Progenitor cell of endocrine pancreas (in vitro differentiated cells): Measurements from ENCODE around the gene CRIP2. TPM values are rescaled to one million over a fixed set of nuclear protein-coding genes. Genes with fewer than 3 reads are reported as not detected.

Experiments
- DNase-seq: peaks from one replicate; pipeline ENCODE4 v3.0.0; 2021; ENCODE audit warnings: low spot score; ENCODE audit not compliant: unreplicated experiment
- H3K27ac Mint-ChIP-seq: 2 replicates; pipeline ENCODE4 v1.8.0; 2021; ENCODE audit warnings: mild to moderate bottlenecking, moderate library complexity, mixed read lengths
- H3K27me3 Mint-ChIP-seq: 2 replicates; pipeline ENCODE4 v1.8.0; 2021; ENCODE audit warnings: mixed read lengths
- H3K36me3 Mint-ChIP-seq: 2 replicates; pipeline ENCODE4 v1.8.0; 2022; ENCODE audit warnings: mixed read lengths; ENCODE audit not compliant: insufficient read depth
- H3K4me1 Mint-ChIP-seq: 2 replicates; pipeline ENCODE4 v1.8.0; 2021; ENCODE audit warnings: low read depth, mixed read lengths
- H3K4me3 Mint-ChIP-seq: 2 replicates; pipeline ENCODE4 v1.8.0; 2021; ENCODE audit warnings: low read depth, mild to moderate bottlenecking, moderate library complexity, mixed read lengths
- H3K9me3 Mint-ChIP-seq: 2 replicates; pipeline ENCODE4 v1.8.0; 2021; ENCODE audit warnings: low read depth, mixed read lengths
- total RNA-seq: library from RNA; stranded (reverse); gene quantifications from 2 replicates; pipeline ENCODE4 v1.2.1, GENCODE V29; 2021
- TF ChIP-seq, protein P1 (sequence below): fragments of 200-600 bp; sonication (generic); IDR thresholded peaks from one replicate; pipeline ENCODE4 v1.5.0; 2021; ENCODE audit warnings: antibody characterized with exemption, mild to moderate bottlenecking; ENCODE audit not compliant: unreplicated experiment

Gene CRIP2
- total RNA-seq, 1 donor from 2014 or later = 19.6 TPM

DNA sequence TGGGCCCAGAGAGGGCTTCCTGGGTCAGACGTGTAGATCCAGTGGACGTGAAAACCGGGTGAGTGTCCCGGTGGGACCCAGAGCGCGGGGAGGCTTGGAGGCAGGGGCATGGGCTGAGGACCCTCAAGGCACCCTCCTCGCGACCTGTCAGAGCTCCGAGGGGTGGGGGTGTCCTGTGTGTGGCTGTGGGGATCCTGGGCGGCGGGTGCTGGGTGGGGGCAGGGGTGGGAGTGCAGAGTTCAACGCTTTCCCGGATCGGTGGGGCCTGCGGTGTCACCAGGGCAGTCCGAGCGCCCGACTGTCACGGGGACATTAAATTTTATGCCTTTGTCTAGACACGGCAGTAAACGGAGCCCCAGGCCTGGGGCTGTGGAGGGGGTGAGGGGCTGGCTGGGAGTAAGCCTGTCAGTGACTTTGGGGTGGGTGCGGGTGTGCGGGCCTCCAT lies 52.8 kb downstream of the CRIP2 start:
- no peak for DNase-seq
- TF ChIP-seq, protein P1, sequence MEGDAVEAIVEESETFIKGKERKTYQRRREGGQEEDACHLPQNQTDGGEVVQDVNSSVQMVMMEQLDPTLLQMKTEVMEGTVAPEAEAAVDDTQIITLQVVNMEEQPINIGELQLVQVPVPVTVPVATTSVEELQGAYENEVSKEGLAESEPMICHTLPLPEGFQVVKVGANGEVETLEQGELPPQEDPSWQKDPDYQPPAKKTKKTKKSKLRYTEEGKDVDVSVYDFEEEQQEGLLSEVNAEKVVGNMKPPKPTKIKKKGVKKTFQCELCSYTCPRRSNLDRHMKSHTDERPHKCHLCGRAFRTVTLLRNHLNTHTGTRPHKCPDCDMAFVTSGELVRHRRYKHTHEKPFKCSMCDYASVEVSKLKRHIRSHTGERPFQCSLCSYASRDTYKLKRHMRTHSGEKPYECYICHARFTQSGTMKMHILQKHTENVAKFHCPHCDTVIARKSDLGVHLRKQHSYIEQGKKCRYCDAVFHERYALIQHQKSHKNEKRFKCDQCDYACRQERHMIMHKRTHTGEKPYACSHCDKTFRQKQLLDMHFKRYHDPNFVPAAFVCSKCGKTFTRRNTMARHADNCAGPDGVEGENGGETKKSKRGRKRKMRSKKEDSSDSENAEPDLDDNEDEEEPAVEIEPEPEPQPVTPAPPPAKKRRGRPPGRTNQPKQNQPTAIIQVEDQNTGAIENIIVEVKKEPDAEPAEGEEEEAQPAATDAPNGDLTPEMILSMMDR = no peak
- peak overlapping the region; percentile 62 for H3K27ac Mint-ChIP-seq
- no peaks in the 10 kb centered on the region for H3K36me3 Mint-ChIP-seq
- no peaks in the 10 kb centered on the region for H3K4me1 Mint-ChIP-seq
- H3K9me3 Mint-ChIP-seq = no peaks in the 10 kb centered on the region
- H3K4me3 Mint-ChIP-seq = peak overlapping the region; percentile 61
- H3K27me3 Mint-ChIP-seq = peaks cover 27% of the 10 kb centered on the region

DNA sequence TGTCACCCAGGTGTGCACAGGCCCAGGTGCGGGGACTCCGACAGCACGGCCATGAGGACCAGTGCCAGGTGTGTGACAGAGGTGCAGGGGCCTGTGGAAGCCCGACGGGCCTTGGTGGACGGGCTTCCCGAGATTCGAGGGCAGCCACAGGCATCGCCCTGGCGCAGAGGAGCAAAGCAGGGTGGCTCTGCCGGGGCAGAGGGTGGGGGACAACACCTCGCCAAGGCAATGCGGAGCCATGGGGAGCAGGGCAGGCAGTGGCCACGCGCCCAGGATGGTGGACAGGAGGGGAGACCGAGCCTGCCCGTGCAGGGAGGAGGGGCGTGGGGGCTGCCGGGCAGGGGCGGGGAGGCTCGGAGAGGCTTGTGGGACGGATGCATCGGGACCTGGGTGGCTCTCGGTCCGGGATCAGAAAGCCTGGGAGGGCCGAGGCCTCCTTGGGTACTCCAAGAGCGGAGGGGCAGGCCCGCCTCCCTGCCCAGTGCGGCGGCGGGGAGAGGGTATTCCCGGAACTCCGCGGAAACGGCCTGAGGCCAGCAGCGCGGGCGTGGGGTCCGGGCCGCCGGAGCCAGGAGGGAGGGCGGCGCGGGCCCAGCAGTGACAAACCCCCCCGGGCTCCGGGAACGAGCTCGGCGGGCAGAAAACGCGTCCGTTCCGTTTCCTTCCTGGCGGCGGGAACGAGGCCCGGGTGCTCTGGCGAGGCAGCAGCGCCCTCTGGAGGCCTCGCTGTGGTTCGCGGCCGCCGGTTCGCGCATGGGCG lies 53.4 kb downstream of the CRIP2 start:
- TF ChIP-seq, protein P1 = peak; percentile 86
- H3K27me3 Mint-ChIP-seq = peaks cover 26% of the 10 kb centered on the region
- H3K4me3 Mint-ChIP-seq = peak overlapping the region; percentile 61
- H3K27ac Mint-ChIP-seq = no peak overlapping the region
- no peaks in the 10 kb centered on the region for H3K36me3 Mint-ChIP-seq
- H3K9me3 Mint-ChIP-seq = no peaks in the 10 kb centered on the region
- no peaks in the 10 kb centered on the region for H3K4me1 Mint-ChIP-seq
- peak; percentile 66 for DNase-seq

DNA sequence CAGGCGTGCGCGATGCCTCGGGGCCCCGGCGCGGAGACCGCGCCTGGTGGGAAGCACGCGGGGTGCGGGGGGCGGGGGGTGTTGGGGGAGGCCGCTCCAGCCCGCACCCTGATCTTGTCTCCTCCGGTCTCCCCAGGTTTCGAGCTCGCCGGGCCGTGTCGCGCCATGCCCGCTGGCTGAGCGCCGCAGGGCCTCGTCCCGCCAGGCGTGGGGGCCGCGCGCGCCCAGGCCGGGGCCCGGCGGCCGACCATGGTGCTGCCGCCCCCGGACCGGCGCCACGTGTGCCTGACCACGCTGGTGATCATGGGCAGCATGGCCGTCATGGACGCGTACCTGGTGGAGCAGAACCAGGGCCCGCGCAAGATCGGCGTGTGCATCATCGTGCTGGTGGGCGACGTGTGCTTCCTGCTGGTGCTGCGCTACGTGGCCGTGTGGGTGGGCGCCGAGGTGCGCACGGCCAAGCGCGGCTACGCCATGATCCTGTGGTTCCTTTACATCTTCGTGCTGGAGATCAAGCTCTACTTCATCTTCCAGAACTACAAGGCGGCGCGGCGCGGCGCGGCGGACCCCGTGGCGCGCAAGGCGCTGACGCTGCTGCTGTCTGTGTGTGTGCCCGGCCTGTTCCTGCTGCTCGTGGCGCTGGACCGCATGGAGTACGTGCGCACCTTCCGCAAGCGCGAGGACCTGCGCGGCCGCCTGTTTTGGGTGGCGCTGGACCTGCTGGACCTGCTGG lies 54.1 kb downstream of the CRIP2 start:
- Mint-ChIP-seq H3K36me3 (no peaks in the 10 kb centered on the region), H3K4me1 (no peaks in the 10 kb centered on the region), H3K27ac (no peak overlapping the region), H3K9me3 (no peaks in the 10 kb centered on the region), H3K4me3 (peak overlapping the region; percentile 21), H3K27me3 (peaks cover 23% of the 10 kb centered on the region)
- no peak for DNase-seq
- TF ChIP-seq, protein P1 = no peak

DNA sequence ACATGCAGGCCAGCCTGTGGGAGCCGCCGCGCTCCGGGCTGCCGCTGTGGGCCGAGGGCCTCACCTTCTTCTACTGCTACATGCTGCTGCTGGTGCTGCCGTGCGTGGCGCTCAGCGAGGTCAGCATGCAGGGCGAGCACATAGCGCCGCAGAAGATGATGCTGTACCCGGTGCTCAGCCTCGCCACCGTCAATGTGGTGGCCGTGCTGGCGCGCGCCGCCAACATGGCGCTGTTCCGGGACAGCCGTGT lies 54.6 kb downstream of the CRIP2 start:
- Mint-ChIP-seq H3K9me3 (no peaks in the 10 kb centered on the region), H3K36me3 (no peaks in the 10 kb centered on the region), H3K27ac (no peak overlapping the region), H3K4me3 (peak overlapping the region; percentile 21), H3K27me3 (peaks cover 25% of the 10 kb centered on the region), H3K4me1 (no peaks in the 10 kb centered on the region)
- TF ChIP-seq, protein P1 = no peak
- no peak for DNase-seq

Other genes starting within 250 kb of the CRIP2 start
- 31.6 and 31.9 TPM in 2 replicates for gene BTBD6, start 226.3 kb upstream of the CRIP2 start, total RNA-seq
- gene BRF1, start 173.8 kb upstream of the CRIP2 start, total RNA-seq = 49.3 and 49.9 TPM in 2 replicates
- gene PACS2, start 160.1 kb upstream of the CRIP2 start, total RNA-seq = 177 and 193 TPM in 2 replicates
- gene TEX22, start 76.3 kb upstream of the CRIP2 start, total RNA-seq = 2.4 and 3.5 TPM in 2 replicates
- gene MTA1, start 55.0 kb upstream of the CRIP2 start, total RNA-seq = 227 and 238 TPM in 2 replicates
- gene CRIP1, start 12.1 kb downstream of the CRIP2 start, total RNA-seq = 5.1 TPM in 2 replicates
- gene TEDC1, start 16.4 kb downstream of the CRIP2 start, total RNA-seq = 20.5 and 20.8 TPM in 2 replicates
- 3.9 and 4.5 TPM in 2 replicates for gene TMEM121, start 51.8 kb downstream of the CRIP2 start, total RNA-seq